Transverse colon (tissue), 4 donors: ENCODE measurements around the gene GDNF. TPM values are rescaled to one million over a fixed set of nuclear protein-coding genes. Genes with fewer than 3 reads are reported as not detected.

Experiments used
- DNase-seq: peaks from one replicate; pipeline ENCODE4 v3.0.0-alpha.2; 2019
- H3K27ac ChIP-seq, 4 donors: fragments of 200-600 bp; sonication (generic); 2 replicates each; pipeline ENCODE4 v1.5.1; 2016 to 2018; ENCODE audit warnings: inconsistent platforms in 4 of 4
- H3K27me3 ChIP-seq: fragments of 200-600 bp; sonication (generic); 2 replicates; pipeline ENCODE4 v1.5.1; 2017; ENCODE audit warnings: inconsistent platforms
- H3K36me3 ChIP-seq, 4 donors: fragments of 200-600 bp; sonication (generic); 2 replicates each; pipeline ENCODE4 v1.5.1; 2017 to 2019; ENCODE audit warnings: inconsistent platforms in 4 of 4
- H3K4me1 ChIP-seq, 4 donors: fragments of 200-600 bp; sonication (generic); 2 replicates each; pipeline ENCODE4 v1.5.1; 2017 to 2020; ENCODE audit warnings: inconsistent platforms in 4 of 4
- H3K4me3 ChIP-seq, 4 donors: fragments of 200-600 bp; sonication (generic); 1 replicate in 1 of 4; 2 replicates in 3 of 4; pipeline versions ENCODE4 v1.5.1 to v1.6.1; 2017 to 2019; ENCODE audit warnings: inconsistent platforms in 4 of 4
- H3K9me3 ChIP-seq, 2 donors: fragments of 200-600 bp; sonication (generic); 2 replicates each; pipeline ENCODE4 v1.5.1; 2017 to 2019; ENCODE audit warnings: inconsistent platforms in 2 of 2
- EP300 ChIP-seq: sonication (generic); formaldehyde crosslinking; IDR thresholded peaks from one replicate; pipeline ENCODE4 v1.6.1; 2017; ENCODE audit warnings: antibody characterized with exemption, low read depth
- POLR2A ChIP-seq: fragments of 450-650 bp; IDR thresholded peaks from one replicate; pipeline ENCODE4 v1.6.1; 2016; ENCODE audit warnings: antibody characterized with exemption, mild to moderate bottlenecking, moderate library complexity
- POLR2AphosphoS5 ChIP-seq, 3 donors: sonication (generic); formaldehyde crosslinking; IDR thresholded peaks; one replicate each; pipeline ENCODE4 v1.6.1; 2016; ENCODE audit warnings: antibody characterized with exemption in 3 of 3
- WGBS, 2 donors: methylation state at CpG; one replicate each; pipeline ENCODE4 v1.1.5; 2018; ENCODE audit warnings: low coverage in 1 of 2; 5-methylcytosine and 5-hydroxymethylcytosine counted together
- in situ Hi-C, 4 donors: fragments of 200-750 bp; cut with MboI; loops; one replicate each; pipeline versions ENCODE4 v1.15.0 to v1.15.1; 2017; ENCODE audit warnings: low sequenced_read_pairs in 3 of 4, low pct_ligation_motif_present in 1 of 4, low pct_unique_long_range_greater_than_20kb in 1 of 4
- intact Hi-C: fragments of 100-400 bp; cut with DNase I; formaldehyde crosslinking; loops from one replicate; pipeline ENCODE4 v1.15.1; 2023; ENCODE audit warnings: low total_unique reads
- total RNA-seq, 4 donors: library from RNA; depleted of rRNA; stranded (reverse); fragments of >200 nt; gene quantifications; one replicate each; pipeline ENCODE4 v1.1.0, GENCODE V29; 2016
- TF ChIP-seq, protein P1 (sequence below), 5 experiments: fragments of 200-600 bp in 3 of 5; fragments of 450-650 bp in 2 of 5; sonication (generic) in 3 of 5; IDR thresholded peaks; 1 replicate in 2 of 5; 2 replicates in 3 of 5; pipeline ENCODE4 v1.5.1; 2016 to 2017; ENCODE audit warnings: antibody characterized with exemption in 5 of 5, inconsistent platforms in 3 of 5, mild to moderate bottlenecking in 2 of 5, moderate library complexity in 1 of 5

The GDNF gene
- total RNA-seq, 4 donors from 2014 or later, result 0.80 to 2.4 (median 1.8) TPM

DNA sequence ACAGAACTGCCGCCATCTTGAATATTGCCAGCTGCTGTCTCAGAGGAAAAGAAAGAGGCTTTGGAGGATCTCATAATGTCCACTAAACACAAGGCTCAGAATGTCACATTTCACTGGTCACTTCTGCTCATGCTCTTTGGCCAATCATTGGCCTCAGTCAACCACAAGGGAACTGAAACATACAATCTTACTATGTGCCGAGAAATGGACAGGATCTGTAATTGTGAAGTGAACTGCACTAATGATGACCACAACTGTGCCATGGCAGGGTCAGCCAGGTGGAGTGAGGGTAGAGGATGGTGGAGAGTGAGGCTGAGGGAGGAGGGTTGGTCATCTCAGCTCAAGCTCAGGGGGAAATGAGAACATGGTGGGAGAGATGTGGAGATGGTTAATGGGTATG, 32.8 kb downstream of the GDNF start:
- Histone ChIP-seq H3K27me3 (no peaks in the 10 kb centered on the region), H3K4me1 (no peaks in the 10 kb centered on the region), H3K4me3 (no peak overlapping the region), H3K36me3 (no peaks in the 10 kb centered on the region), H3K27ac (no peak overlapping the region), H3K9me3 (no peaks in the 10 kb centered on the region)
- in situ Hi-C loops (no loop called here), intact Hi-C loops (no loop called here)
- no peak for DNase-seq
- WGBS, 2 donors, result 82% methylated on average over 2 of the region's 2 CpGs; no CpG with 5 or more reads in 1 of the 2 donors
- TF ChIP-seq POLR2AphosphoS5 (IDR thresholded peaks at IDR 0.05), result no peak
- TF ChIP-seq, protein P1, sequence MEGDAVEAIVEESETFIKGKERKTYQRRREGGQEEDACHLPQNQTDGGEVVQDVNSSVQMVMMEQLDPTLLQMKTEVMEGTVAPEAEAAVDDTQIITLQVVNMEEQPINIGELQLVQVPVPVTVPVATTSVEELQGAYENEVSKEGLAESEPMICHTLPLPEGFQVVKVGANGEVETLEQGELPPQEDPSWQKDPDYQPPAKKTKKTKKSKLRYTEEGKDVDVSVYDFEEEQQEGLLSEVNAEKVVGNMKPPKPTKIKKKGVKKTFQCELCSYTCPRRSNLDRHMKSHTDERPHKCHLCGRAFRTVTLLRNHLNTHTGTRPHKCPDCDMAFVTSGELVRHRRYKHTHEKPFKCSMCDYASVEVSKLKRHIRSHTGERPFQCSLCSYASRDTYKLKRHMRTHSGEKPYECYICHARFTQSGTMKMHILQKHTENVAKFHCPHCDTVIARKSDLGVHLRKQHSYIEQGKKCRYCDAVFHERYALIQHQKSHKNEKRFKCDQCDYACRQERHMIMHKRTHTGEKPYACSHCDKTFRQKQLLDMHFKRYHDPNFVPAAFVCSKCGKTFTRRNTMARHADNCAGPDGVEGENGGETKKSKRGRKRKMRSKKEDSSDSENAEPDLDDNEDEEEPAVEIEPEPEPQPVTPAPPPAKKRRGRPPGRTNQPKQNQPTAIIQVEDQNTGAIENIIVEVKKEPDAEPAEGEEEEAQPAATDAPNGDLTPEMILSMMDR (IDR thresholded peaks at IDR 0.05), result no peak
- no peak for TF ChIP-seq EP300
- no peak for TF ChIP-seq POLR2A

DNA sequence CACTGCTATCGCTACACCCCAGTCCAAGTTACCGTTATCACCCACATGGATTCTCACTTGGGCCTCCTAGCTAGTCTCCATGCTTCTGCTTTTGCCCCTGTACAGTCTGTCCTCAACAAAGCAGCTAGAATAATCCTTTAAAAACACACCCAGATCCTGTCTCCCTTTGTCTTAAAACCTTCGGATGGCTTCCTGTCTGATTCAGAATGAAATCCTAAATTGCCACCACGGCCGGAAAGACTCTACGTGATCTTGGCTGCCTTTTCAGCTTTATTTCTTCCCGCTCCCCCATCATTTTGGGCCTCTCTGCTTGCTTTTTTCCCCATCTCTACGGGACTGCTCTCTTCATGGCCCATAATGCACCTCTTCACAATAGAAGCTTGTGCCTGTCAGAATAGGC, 33.4 kb downstream of the GDNF start:
- Histone ChIP-seq H3K36me3 (no peaks in the 10 kb centered on the region), H3K27ac (peak overlapping the region in 1 of 4 donors; percentile 5), H3K27me3 (no peaks in the 10 kb centered on the region), H3K4me3 (no peak overlapping the region), H3K4me1 (no peaks in the 10 kb centered on the region), H3K9me3 (no peaks in the 10 kb centered on the region)
- 73 to 75% methylated on average over 8 of the region's 8 CpGs for WGBS, 2 donors
- intact Hi-C loops (no loop called here), in situ Hi-C loops (no loop called here)
- no peak for TF ChIP-seq POLR2A
- no peak for TF ChIP-seq POLR2AphosphoS5 (IDR thresholded peaks at IDR 0.05)
- TF ChIP-seq, protein P1 (IDR thresholded peaks at IDR 0.05), result no peak
- DNase-seq, result no peak

DNA sequence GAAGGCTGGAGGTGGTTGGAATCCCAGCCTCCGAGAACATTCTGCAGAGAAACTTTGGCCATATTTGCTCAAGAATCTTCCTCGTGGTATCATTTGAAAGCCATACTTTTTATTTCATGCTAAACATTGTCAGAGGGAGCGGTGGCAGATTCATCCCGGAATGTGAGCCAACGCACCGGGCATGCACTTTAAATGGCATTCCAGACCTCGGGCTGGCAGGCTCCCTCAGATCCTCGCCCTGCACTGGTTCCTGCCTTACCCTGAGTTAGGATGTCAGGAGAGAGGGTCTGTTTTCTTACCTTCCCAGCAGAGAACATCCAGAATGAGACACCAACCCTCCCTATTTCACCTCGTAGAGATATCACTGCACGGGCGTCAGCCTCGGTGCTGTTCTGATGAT, 33.8 kb downstream of the GDNF start:
- Histone ChIP-seq H3K9me3 (no peaks in the 10 kb centered on the region), H3K4me3 (no peak overlapping the region), H3K4me1 (no peaks in the 10 kb centered on the region), H3K36me3 (no peaks in the 10 kb centered on the region), H3K27ac (peak overlapping the region in 1 of 4 donors; percentile 5), H3K27me3 (no peaks in the 10 kb centered on the region)
- WGBS, 2 donors, result 87 to 92% methylated on average over 4 to 12 of the region's 12 CpGs
- intact Hi-C loops, result no loop called here
- in situ Hi-C loops, result no loop called here
- no peak for TF ChIP-seq POLR2A
- TF ChIP-seq, protein P1 (IDR thresholded peaks at IDR 0.05), result no peak
- no peak for TF ChIP-seq POLR2AphosphoS5 (IDR thresholded peaks at IDR 0.05)
- no peak for TF ChIP-seq EP300
- DNase-seq, result no peak

DNA sequence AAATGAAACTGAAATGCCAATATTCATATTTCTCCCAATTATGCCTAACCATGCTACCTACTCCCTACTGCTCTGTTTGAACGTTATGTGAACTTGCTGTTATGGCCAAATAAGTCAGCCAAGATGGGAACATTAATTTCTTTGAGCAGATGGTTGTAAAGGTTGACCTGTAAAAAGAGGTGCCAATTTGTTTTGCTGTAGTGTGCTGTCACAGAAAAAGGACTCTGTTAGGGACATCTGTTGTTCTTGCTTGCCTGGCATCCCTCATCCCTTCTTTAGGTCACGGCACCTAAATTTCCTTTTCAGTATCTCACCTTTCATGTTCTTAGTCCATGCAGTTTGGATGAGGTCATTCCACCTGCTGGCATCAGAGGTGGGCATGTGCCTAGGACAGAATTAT, 35.4 kb downstream of the GDNF start:
- in situ Hi-C loops, result no loop called here
- Histone ChIP-seq H3K4me1 (no peaks in the 10 kb centered on the region), H3K27ac (no peak overlapping the region), H3K4me3 (no peak overlapping the region), H3K36me3 (no peaks in the 10 kb centered on the region), H3K9me3 (no peaks in the 10 kb centered on the region), H3K27me3 (no peaks in the 10 kb centered on the region)
- 71 to 72% methylated on average over 2 of the region's 2 CpGs for WGBS, 2 donors
- TF ChIP-seq POLR2AphosphoS5 (IDR thresholded peaks at IDR 0.05) (no peak), EP300 (no peak)
- no peak for DNase-seq
- intact Hi-C loops, result no loop called here

DNA sequence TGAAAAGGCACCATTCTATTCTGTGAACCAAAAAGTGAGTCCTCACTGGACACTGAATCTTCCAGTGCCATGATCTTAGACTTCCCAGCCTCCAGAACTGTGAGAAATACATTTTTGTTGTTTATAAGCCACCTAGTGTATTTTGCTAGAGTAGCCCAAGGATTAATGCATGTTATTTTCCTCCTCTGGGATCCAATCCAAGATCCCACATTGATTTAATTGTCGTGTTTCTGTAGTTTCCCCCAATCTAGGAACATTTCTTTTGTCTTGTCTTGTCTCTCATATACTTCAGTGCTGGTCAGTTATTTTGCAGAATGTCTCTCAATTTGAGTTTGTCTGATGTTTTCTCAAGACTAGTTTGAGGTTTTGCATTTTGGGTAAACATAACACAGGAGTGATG, 36.4 kb downstream of the GDNF start:
- intact Hi-C loops, result no loop called here
- no peaks in the 10 kb centered on the region for H3K9me3 ChIP-seq
- DNase-seq, result no peak
- no peaks in the 10 kb centered on the region for H3K36me3 ChIP-seq
- H3K27ac ChIP-seq, result no peak overlapping the region
- TF ChIP-seq EP300 (no peak), POLR2A (no peak), POLR2AphosphoS5 (IDR thresholded peaks at IDR 0.05) (no peak)
- TF ChIP-seq, protein P1 (IDR thresholded peaks at IDR 0.05), result no peak
- H3K27me3 ChIP-seq, result no peaks in the 10 kb centered on the region
- H3K4me3 ChIP-seq, result no peak overlapping the region
- in situ Hi-C loops, result no loop called here
- 27 to 33% methylated on average over 1 of the region's 1 CpG for WGBS, 2 donors
- no peaks in the 10 kb centered on the region for H3K4me1 ChIP-seq
